ENCODE results near the gene PRKCB. TPM values are rescaled to one million over a fixed set of nuclear protein-coding genes. Genes with fewer than 3 reads are reported as not detected.

Gene PRKCB
- total and polyA plus RNA-seq, 4 donors, result 1.6 to 9.4 (median 4.0) TPM

Small RNA genes lying within 50 kb of the gene (small RNA-seq; reads per million reads assigned to genes)
- gene MIR1273H, result not detected

Other genes starting within 250 kb of the PRKCB start
- 100 to 1,000 TPM in 1 of 2 donors, 10 to 100 TPM in 1; 47.4 to 130 TPM for gene NDUFAB1, start 239.7 kb upstream of the PRKCB start, total RNA-seq
- gene NDUFAB1, start 239.7 kb upstream of the PRKCB start, polyA plus RNA-seq, result 100 to 1,000 TPM; 168 to 263 TPM
- gene PALB2, start 194.7 kb upstream of the PRKCB start, total RNA-seq, result 1 to 10 TPM; 4.5 to 7.6 TPM
- 1 to 10 TPM; 4.1 to 5.0 TPM for gene PALB2, start 194.7 kb upstream of the PRKCB start, polyA plus RNA-seq
- 10 to 100 TPM; 15.1 to 20.9 TPM for gene DCTN5, start 194.5 kb upstream of the PRKCB start, total RNA-seq
- 10 to 100 TPM in 1 of 2 donors, 1 to 10 TPM in 1; 8.3 to 16.9 TPM for gene DCTN5, start 194.5 kb upstream of the PRKCB start, polyA plus RNA-seq
- gene PLK1, start 157.1 kb upstream of the PRKCB start, total RNA-seq, result 10 to 100 TPM in 1 of 2 donors, under 1 TPM in 1; 0.33 to 30.3 TPM
- 1 to 10 TPM; 1.2 to 3.4 TPM for gene PLK1, start 157.1 kb upstream of the PRKCB start, polyA plus RNA-seq
- gene ERN2, start 122.8 kb upstream of the PRKCB start, total RNA-seq, result under 1 TPM in 1 of 2 donors, not detected in 1; 0.17 TPM
- under 1 TPM in 1 of 2 donors, not detected in 1; 0.01 TPM for gene ERN2, start 122.8 kb upstream of the PRKCB start, polyA plus RNA-seq
- not detected for gene CHP2, start 81.0 kb upstream of the PRKCB start, total RNA-seq
- not detected for gene CHP2, start 81.0 kb upstream of the PRKCB start, polyA plus RNA-seq